T-cell (primary cell): ENCODE results near the gene CAMK1D. TPM values are rescaled to one million over a fixed set of nuclear protein-coding genes. Genes with fewer than 3 reads are reported as not detected.

ENCODE experiments used
- ATAC-seq, 4 experiments: fragments of 200-7000 bp in 3 of 4; fragments of 150-1000 bp in 1 of 4; cut with Tn5 transposase; replicated peaks in 1 of 4; 1 replicate in 3 of 4; 2 replicates in 1 of 4; pipeline ENCODE4 v1.10.0; 2021; ENCODE audit warnings: moderate library complexity in 3 of 4, mild to moderate bottlenecking in 2 of 4, moderate number of reproducible peaks in 1 of 4
- CTCF ChIA-PET, 2 donors: fragments of 300-600 bp; sonication (Branson Sonifier 250); formaldehyde crosslinking; loops; one replicate each; lab custom pipeline; 2022; ENCODE audit warnings: antibody characterized with exemption in 2 of 2; lab: Charles Lee
- POLR2A ChIA-PET, 2 donors: fragments of 300-600 bp; sonication (Branson Sonifier 250); formaldehyde crosslinking; loops; one replicate each; lab custom pipeline; 2022; ENCODE audit warnings: antibody characterized with exemption in 2 of 2; lab: Charles Lee
- DNase-seq, 35 experiments: peaks; one replicate each; pipeline versions ENCODE4 v3.0.0 to v3.0.0-alpha.2; 2013 to 2023
- H3K27ac ChIP-seq: one replicate; pipeline ENCODE4 v1.5.1; 2013; ENCODE audit warnings: low read length
- H3K27me3 ChIP-seq, 2 experiments: replicated peaks in 1 of 2; 1 replicate in 1 of 2; 2 replicates in 1 of 2; pipeline versions ENCODE4 v1.6.1 to v1.7.0; 2013; ENCODE audit warnings: low read length in 1 of 2, mixed read lengths in 1 of 2; ENCODE audit not compliant: control insufficient read depth in 2 of 2, insufficient read depth in 2 of 2; ENCODE audit errors: extremely low read depth in 1 of 2
- H3K36me3 ChIP-seq, 2 donors: 1 replicate in 1 of 2; 2 replicates in 1 of 2; pipeline versions ENCODE4 v1.6.1 to v1.7.0; 2013; ENCODE audit warnings: low read length in 1 of 2; ENCODE audit not compliant: control insufficient read depth in 2 of 2, insufficient read depth in 1 of 2; ENCODE audit errors: extremely low read depth in 1 of 2
- H3K4me1 ChIP-seq, 2 experiments: 1 replicate in 1 of 2; 2 replicates in 1 of 2; pipeline versions ENCODE4 v1.6.1 to v1.7.0; 2013; ENCODE audit warnings: low read length in 2 of 2, mixed read lengths in 1 of 2; ENCODE audit not compliant: insufficient read depth in 2 of 2, control insufficient read depth in 1 of 2; ENCODE audit errors: extremely low read depth in 1 of 2
- H3K4me3 ChIP-seq, 2 donors: 1 replicate in 1 of 2; 2 replicates in 1 of 2; pipeline versions ENCODE4 v1.5.1 to v1.7.0; 2013; ENCODE audit warnings: mild to moderate bottlenecking in 2 of 2, low read length in 1 of 2, moderate library complexity in 1 of 2; ENCODE audit not compliant: control insufficient read depth in 1 of 2; ENCODE audit errors: extremely low read depth in 1 of 2
- H3K9me3 ChIP-seq: 2 replicates; pipeline ENCODE4 v1.7.0; 2013
- H3K27ac Mint-ChIP-seq, 2 donors: one replicate each; pipeline ENCODE4 v1.8.0; 2020 to 2021; ENCODE audit warnings: mild to moderate bottlenecking in 2 of 2, mixed read lengths in 2 of 2
- H3K27me3 Mint-ChIP-seq, 2 donors: one replicate each; pipeline ENCODE4 v1.8.0; 2021 to 2022; ENCODE audit warnings: mixed read lengths in 2 of 2
- H3K36me3 Mint-ChIP-seq: one replicate; pipeline ENCODE4 v1.8.0; 2021; ENCODE audit warnings: mixed read lengths
- H3K4me1 Mint-ChIP-seq, 3 donors: one replicate each; pipeline ENCODE4 v1.8.0; 2020 to 2022; ENCODE audit warnings: mixed read lengths in 3 of 3, mild to moderate bottlenecking in 1 of 3
- H3K4me3 Mint-ChIP-seq, 3 donors: one replicate each; pipeline ENCODE4 v1.8.0; 2020 to 2022; ENCODE audit warnings: mild to moderate bottlenecking in 3 of 3, mixed read lengths in 3 of 3, moderate library complexity in 3 of 3
- H3K9me3 Mint-ChIP-seq, 3 donors: one replicate each; pipeline ENCODE4 v1.8.0; 2020 to 2022; ENCODE audit warnings: mixed read lengths in 3 of 3
- WGBS: methylation state at CpG from one replicate; pipeline ENCODE4 v1.1.5; 2013; ENCODE audit warnings: missing lambda C conversion rate; ENCODE audit not compliant: insufficient coverage; 5-methylcytosine and 5-hydroxymethylcytosine counted together
- total RNA-seq, 35 experiments: library from RNA in 6 of 35; stranded (reverse) in 6 of 35; fragments of 120-200 nt in 1 of 35; gene quantifications; one replicate each; pipeline versions ENCODE4 v1.2.1 to v1.2.4 and lab custom pipeline; 2013 to 2026

Gene CAMK1D
- total RNA-seq, 5 donors from 2014 or later (not counting 1 experiment from before 2014, with no cell fraction given) = 16.8 to 31.3 (median 23.6) TPM

DNA sequence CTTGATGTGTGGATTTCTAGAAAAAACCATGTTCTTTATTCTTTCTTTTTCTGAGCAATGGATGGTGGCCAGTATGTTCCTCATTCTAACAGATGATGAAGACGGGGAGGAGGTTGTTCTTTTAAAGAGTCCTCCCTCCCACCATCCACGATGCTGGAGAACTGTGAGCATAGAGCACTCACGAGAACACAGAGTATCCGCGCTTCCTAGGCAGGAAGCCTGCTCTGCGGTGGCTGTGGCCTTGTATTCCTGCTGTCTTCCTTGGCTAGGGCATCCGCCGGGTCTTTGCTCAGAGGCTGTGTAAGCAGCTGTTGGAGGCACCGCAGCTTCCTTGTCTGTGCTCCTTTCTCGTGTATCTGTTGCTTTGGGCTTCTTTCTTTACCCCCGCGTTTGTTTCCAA lies 437.9 kb downstream of the CAMK1D start:
- Histone ChIP-seq H3K4me1 (no peaks in the 10 kb centered on the region), H3K4me3 (no peak overlapping the region), H3K27ac (no peak overlapping the region), H3K36me3 (peaks cover 0 to 13% of the 10 kb centered on the region in 2 donors), H3K9me3 (no peaks in the 10 kb centered on the region), H3K27me3 (no peaks in the 10 kb centered on the region)
- ATAC-seq = no peak
- Mint-ChIP-seq H3K27me3 (no peaks in the 10 kb centered on the region), H3K9me3 (no peaks in the 10 kb centered on the region), H3K36me3 (peaks cover 44% of the 10 kb centered on the region), H3K4me1 (peaks cover 0 to 4% (median 3%) of the 10 kb centered on the region in 3 donors), H3K4me3 (no peak overlapping the region), H3K27ac (no peak overlapping the region)
- no peak for DNase-seq
- WGBS = 98% methylated on average over 10 of the region's 12 CpGs
- CTCF ChIA-PET = no interaction called here
- POLR2A ChIA-PET = no interaction called here

GRCh38 chr10:12788277-12788676 lies 438.9 kb downstream of the CAMK1D start:
- no peak for DNase-seq
- H3K4me3 ChIP-seq = no peak overlapping the region
- POLR2A ChIA-PET = no interaction called here
- Mint-ChIP-seq H3K4me1 (no peaks in the 10 kb centered on the region), H3K27me3 (no peaks in the 10 kb centered on the region), H3K36me3 (peaks cover 48% of the 10 kb centered on the region), H3K27ac (no peak overlapping the region), H3K9me3 (no peaks in the 10 kb centered on the region), H3K4me3 (no peak overlapping the region)
- no peak overlapping the region for H3K27ac ChIP-seq
- no peak for ATAC-seq
- H3K4me1 ChIP-seq = no peaks in the 10 kb centered on the region
- no peaks in the 10 kb centered on the region for H3K27me3 ChIP-seq
- H3K9me3 ChIP-seq = no peaks in the 10 kb centered on the region
- CTCF ChIA-PET = no interaction called here
- peaks cover 0 to 18% of the 10 kb centered on the region in 2 donors for H3K36me3 ChIP-seq
- 94% methylated on average over 10 of the region's 10 CpGs for whole genome bisulfite sequencing

DNA sequence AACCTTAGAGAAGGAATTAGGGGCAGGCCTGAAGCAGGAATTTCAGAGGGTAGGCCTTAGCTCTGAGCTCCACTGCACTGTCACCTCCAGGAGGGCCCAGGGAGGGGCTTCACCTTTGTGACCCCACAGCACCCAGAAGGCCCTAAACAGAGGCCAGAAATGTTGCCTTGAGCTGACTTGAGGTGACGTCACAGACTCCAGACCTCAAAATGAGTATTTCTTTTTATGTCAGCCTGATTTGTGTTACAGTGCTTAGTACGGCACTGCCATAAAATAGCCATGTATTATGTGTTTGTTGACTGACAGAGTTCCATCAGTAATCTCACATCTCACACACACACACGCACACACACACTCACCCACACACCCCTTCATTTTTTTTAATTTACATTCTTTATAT lies 440.9 kb downstream of the CAMK1D start:
- Histone ChIP-seq H3K27ac (no peak overlapping the region), H3K4me3 (no peak overlapping the region), H3K36me3 (peaks cover 6 to 24% of the 10 kb centered on the region in 2 donors), H3K4me1 (no peaks in the 10 kb centered on the region), H3K9me3 (no peaks in the 10 kb centered on the region), H3K27me3 (no peaks in the 10 kb centered on the region)
- Mint-ChIP-seq H3K9me3 (no peaks in the 10 kb centered on the region), H3K27me3 (no peaks in the 10 kb centered on the region), H3K4me1 (no peaks in the 10 kb centered on the region), H3K4me3 (no peak overlapping the region), H3K27ac (no peak overlapping the region), H3K36me3 (peaks cover 59% of the 10 kb centered on the region)
- DNase-seq = no peak
- no CpG with 5 or more reads among the region's 3 CpGs for WGBS
- no peak for ATAC-seq
- ChIA-PET CTCF (no interaction called here), POLR2A (no interaction called here)

DNA sequence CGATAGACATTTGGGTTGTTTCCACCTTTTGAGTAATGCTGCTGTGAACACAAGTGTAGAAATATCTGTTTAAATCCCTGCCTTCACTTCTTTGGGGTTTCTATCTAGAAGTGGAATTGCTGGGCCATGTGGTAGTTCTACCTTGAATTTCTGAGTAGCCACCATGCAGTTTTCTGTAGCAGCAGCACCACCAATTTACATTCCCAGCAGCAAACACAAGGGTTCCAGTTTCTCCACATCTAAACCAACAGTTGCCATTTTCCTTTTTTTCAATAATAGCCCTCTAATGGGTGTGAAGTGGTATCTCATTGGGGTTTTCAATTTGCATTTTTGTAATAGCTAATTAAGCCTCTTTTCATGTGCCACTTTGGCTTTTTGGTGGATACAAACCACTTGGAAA lies 442.4 kb downstream of the CAMK1D start:
- Mint-ChIP-seq H3K4me3 (no peak overlapping the region), H3K36me3 (peaks cover 53% of the 10 kb centered on the region), H3K9me3 (no peaks in the 10 kb centered on the region), H3K27me3 (no peaks in the 10 kb centered on the region), H3K4me1 (no peaks in the 10 kb centered on the region), H3K27ac (no peak overlapping the region)
- H3K36me3 ChIP-seq = peaks cover 7 to 22% of the 10 kb centered on the region in 2 donors
- no CpG with 5 or more reads among the region's 1 CpG for WGBS
- ChIA-PET CTCF (no interaction called here), POLR2A (no interaction called here)
- no peak for ATAC-seq
- H3K4me3 ChIP-seq = no peak overlapping the region
- no peak for DNase-seq
- no peak overlapping the region for H3K27ac ChIP-seq
- no peaks in the 10 kb centered on the region for H3K9me3 ChIP-seq
- no peaks in the 10 kb centered on the region for H3K27me3 ChIP-seq
- no peaks in the 10 kb centered on the region for H3K4me1 ChIP-seq

DNA sequence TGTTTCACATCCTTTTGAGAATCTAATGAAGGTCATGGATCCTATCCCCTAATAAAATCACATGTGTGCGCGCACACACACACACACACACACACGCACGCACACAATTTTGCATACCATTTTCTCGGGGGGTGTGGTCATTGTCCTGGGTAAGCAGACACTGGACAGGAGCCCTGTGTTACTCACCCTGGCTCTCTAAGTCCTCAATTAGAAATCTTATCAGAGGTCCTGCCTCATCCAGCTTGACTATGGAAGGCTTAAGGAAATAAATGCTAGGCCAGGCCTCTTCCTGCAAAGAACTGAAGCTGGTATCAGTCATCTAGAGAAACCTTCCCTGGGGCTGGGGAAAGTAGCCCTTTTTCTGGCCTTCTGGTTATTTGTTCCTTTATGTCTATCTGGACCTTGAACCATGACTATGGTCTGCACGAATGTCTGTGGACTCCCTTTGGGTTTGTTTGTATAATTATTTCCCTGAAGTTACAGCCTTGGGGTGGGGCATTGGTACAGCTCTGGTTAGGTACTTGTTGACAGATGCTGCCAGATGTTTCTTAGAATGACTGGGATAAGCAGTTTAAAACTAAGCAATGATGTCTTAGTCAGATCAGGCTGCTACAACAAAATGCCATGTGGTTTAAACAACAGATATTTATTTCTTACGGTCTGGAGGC lies 443.7 kb downstream of the CAMK1D start:
- no peak for ATAC-seq
- H3K9me3 ChIP-seq = no peaks in the 10 kb centered on the region
- no peak for DNase-seq
- Mint-ChIP-seq H3K4me1 (no peaks in the 10 kb centered on the region), H3K27me3 (no peaks in the 10 kb centered on the region), H3K9me3 (no peaks in the 10 kb centered on the region), H3K4me3 (no peak overlapping the region), H3K27ac (no peak overlapping the region), H3K36me3 (peaks cover 59% of the 10 kb centered on the region)
- peaks cover 7 to 20% of the 10 kb centered on the region in 2 donors for H3K36me3 ChIP-seq
- H3K27me3 ChIP-seq = no peaks in the 10 kb centered on the region
- no peaks in the 10 kb centered on the region for H3K4me1 ChIP-seq
- CTCF ChIA-PET = no interaction called here
- WGBS = 89% methylated on average over 3 of the region's 7 CpGs
- POLR2A ChIA-PET = interaction anchor here in 1 of 2 donors (0.5 kb wide), 1 partner anchor 902 kb away, joined by 3 read pairs; no protein-coding TSS in a partner anchor
- no peak overlapping the region for H3K4me3 ChIP-seq
- H3K27ac ChIP-seq = no peak overlapping the region

DNA sequence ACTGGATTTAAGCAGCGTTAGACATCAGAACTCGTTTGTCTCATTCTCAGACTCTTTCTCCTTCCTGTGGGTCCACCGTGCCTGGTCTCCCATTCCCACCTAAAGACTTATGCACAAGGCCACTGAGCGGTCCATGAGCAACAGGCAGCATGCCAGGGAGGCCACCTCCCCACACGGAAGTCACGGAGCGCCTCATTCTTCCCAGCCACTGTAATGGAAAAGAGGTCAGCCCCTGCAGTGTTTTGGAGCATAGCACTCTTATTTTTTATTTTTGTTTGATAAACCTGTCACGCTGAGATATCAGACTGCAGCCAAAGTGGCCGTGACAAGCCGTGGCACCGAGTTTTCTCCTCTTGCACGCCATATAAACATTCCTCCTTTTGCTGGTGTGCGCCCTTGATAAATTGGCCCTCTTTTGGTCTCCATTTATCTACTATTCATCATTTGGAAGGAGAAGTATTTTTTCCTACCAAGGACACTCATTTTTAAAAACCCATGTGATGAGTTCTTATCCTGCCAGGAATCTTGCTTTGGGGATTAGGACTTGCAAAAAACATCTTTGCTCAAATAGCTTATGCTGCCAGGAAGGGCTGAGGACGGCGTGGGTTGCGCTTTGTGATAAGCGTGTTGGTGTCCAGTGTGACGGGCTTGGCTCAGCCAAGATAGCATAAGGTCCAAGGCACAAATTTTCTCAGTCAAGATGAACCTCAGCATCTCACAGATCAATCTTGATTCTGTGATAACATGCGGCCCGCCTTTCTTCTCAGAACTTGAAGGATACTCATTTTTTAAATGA lies 446.2 kb downstream of the CAMK1D start:
- Histone ChIP-seq H3K27ac (no peak overlapping the region), H3K36me3 (peaks cover 8 to 20% of the 10 kb centered on the region in 2 donors), H3K4me3 (no peak overlapping the region), H3K27me3 (no peaks in the 10 kb centered on the region), H3K4me1 (no peaks in the 10 kb centered on the region), H3K9me3 (no peaks in the 10 kb centered on the region)
- Mint-ChIP-seq H3K27me3 (no peaks in the 10 kb centered on the region), H3K9me3 (no peaks in the 10 kb centered on the region), H3K36me3 (peaks cover 63% of the 10 kb centered on the region), H3K4me1 (no peaks in the 10 kb centered on the region), H3K4me3 (no peak overlapping the region), H3K27ac (no peak overlapping the region)
- ChIA-PET POLR2A (no interaction called here), CTCF (interaction anchor here in 1 of 2 donors (0.6 kb wide), 1 partner anchor 13 kb away, joined by 4 read pairs; no protein-coding TSS in a partner anchor)
- DNase-seq = no peak
- ATAC-seq = no peak
- 98% methylated on average over 13 of the region's 20 CpGs for whole genome bisulfite sequencing
